B cell (primary cell): ENCODE measurements around the gene LRRC55. TPM values are rescaled to one million over a fixed set of nuclear protein-coding genes. Genes with fewer than 3 reads are reported as not detected.

ENCODE experiments used
- ATAC-seq: fragments of 200-7000 bp; cut with Tn5 transposase; one replicate; pipeline ENCODE4 v1.10.0; 2021; ENCODE audit warnings: low read depth, mild to moderate bottlenecking, moderate number of reproducible peaks, moderate library complexity
- CTCF ChIA-PET: fragments of 350-600 bp; sonication (Branson Sonifier 250); formaldehyde crosslinking; loops from one replicate; lab custom pipeline; 2021; ENCODE audit warnings: antibody characterized with exemption, inconsistent platforms; lab: Charles Lee
- POLR2A ChIA-PET: fragments of 350-600 bp; sonication (Branson Sonifier 250); formaldehyde crosslinking; loops from one replicate; lab custom pipeline; 2021; ENCODE audit warnings: antibody characterized with exemption; lab: Charles Lee
- DNase-seq: peaks from one replicate; pipeline ENCODE4 v3.0.0; 2013
- H2AFZ ChIP-seq: 2 replicates; pipeline ENCODE4 v1.6.1; 2012; ENCODE audit warnings: mild to moderate bottlenecking, low read depth, low read length; ENCODE audit not compliant: insufficient read depth, poor library complexity, severe bottlenecking
- H3K27ac ChIP-seq, 2 donors: 1 replicate in 1 of 2; 2 replicates in 1 of 2; pipeline ENCODE4 v1.5.1; 2012 to 2013; ENCODE audit warnings: low read length in 2 of 2, mild to moderate bottlenecking in 2 of 2, moderate library complexity in 1 of 2
- H3K27me3 ChIP-seq, 4 experiments: fragments of 200-600 bp in 1 of 4; sonication (generic) in 1 of 4; replicated peaks in 1 of 4; 1 replicate in 2 of 4; 2 replicates in 2 of 4; pipeline versions ENCODE4 v1.6.1 to v1.7.0; 2013 to 2016; ENCODE audit warnings: low read length in 3 of 4, mild to moderate bottlenecking in 2 of 4, mixed read lengths in 1 of 4, moderate library complexity in 1 of 4; ENCODE audit not compliant: insufficient read depth in 4 of 4, control insufficient read depth in 3 of 4; ENCODE audit errors: control extremely low read depth in 1 of 4
- H3K36me3 ChIP-seq, 2 experiments: replicated peaks in 1 of 2; 1 replicate in 1 of 2; 2 replicates in 1 of 2; pipeline versions ENCODE4 v1.6.1 to v1.7.1; 2013; ENCODE audit warnings: low read length in 1 of 2; ENCODE audit not compliant: insufficient read depth in 2 of 2, control insufficient read depth in 1 of 2; ENCODE audit errors: control extremely low read depth in 1 of 2, extremely low read depth in 1 of 2
- H3K4me1 ChIP-seq, 2 donors: fragments of 200-600 bp in 1 of 2; sonication (generic) in 1 of 2; 1 replicate in 1 of 2; 2 replicates in 1 of 2; pipeline versions ENCODE4 v1.5.1 to v1.6.1; 2013 to 2017; ENCODE audit warnings: low read length in 2 of 2; ENCODE audit not compliant: control insufficient read depth in 2 of 2, insufficient read depth in 2 of 2
- H3K4me2 ChIP-seq: replicated peaks from 2 replicates; pipeline ENCODE3; 2012; ENCODE audit warnings: mild to moderate bottlenecking, low read depth, low read length; ENCODE audit not compliant: poor library complexity, severe bottlenecking
- H3K4me3 ChIP-seq, 5 experiments: fragments of 200-600 bp in 1 of 5; sonication (generic) in 1 of 5; 1 replicate in 3 of 5; 2 replicates in 2 of 5; pipeline versions ENCODE4 v1.5.1 to v1.7.0; 2011 to 2016; ENCODE audit warnings: low read length in 4 of 5, mild to moderate bottlenecking in 4 of 5, low read depth in 2 of 5, control low read depth in 1 of 5, moderate library complexity in 1 of 5; ENCODE audit not compliant: insufficient read depth in 1 of 5; ENCODE audit errors: control extremely low read depth in 1 of 5, extremely low read depth in 1 of 5
- H3K79me2 ChIP-seq: fragments of 200-600 bp; sonication (generic); one replicate; pipeline ENCODE4 v1.6.0; 2016; ENCODE audit warnings: low read length; ENCODE audit not compliant: control insufficient read depth, insufficient read depth
- H3K9ac ChIP-seq: fragments of 200-600 bp; sonication (generic); 2 replicates; pipeline ENCODE4 v1.6.1; 2017; ENCODE audit warnings: mild to moderate bottlenecking, low read length, moderate library complexity
- H3K9me3 ChIP-seq, 3 donors: one replicate each; pipeline versions ENCODE4 v1.6.1 to v1.7.1; 2013; ENCODE audit warnings: low read length in 2 of 3; ENCODE audit not compliant: control insufficient read depth in 2 of 3, insufficient read depth in 1 of 3; ENCODE audit errors: control extremely low read depth in 1 of 3
- H4K20me1 ChIP-seq: 2 replicates; pipeline ENCODE4 v1.6.0; 2012; ENCODE audit warnings: mild to moderate bottlenecking, low read length; ENCODE audit not compliant: insufficient read depth, control insufficient read depth, poor library complexity, severe bottlenecking
- H3K27ac Mint-ChIP-seq: one replicate; pipeline ENCODE4 v1.8.0; 2021; ENCODE audit warnings: mixed read lengths
- H3K27me3 Mint-ChIP-seq: one replicate; pipeline ENCODE4 v1.8.0; 2021; ENCODE audit warnings: mixed read lengths
- H3K4me1 Mint-ChIP-seq: one replicate; pipeline ENCODE4 v1.8.0; 2021; ENCODE audit warnings: mixed read lengths
- H3K4me3 Mint-ChIP-seq: one replicate; pipeline ENCODE4 v1.8.0; 2021; ENCODE audit warnings: mixed read lengths
- H3K9me3 Mint-ChIP-seq: one replicate; pipeline ENCODE4 v1.8.0; 2022; ENCODE audit warnings: mixed read lengths; ENCODE audit not compliant: insufficient read depth
- EZH2 ChIP-seq: IDR thresholded peaks from 2 replicates; pipeline ENCODE4 v1.6.1; 2012; ENCODE audit warnings: borderline replicate concordance, low read depth, mild to moderate bottlenecking, moderate library complexity, low read length; ENCODE audit not compliant: insufficient read depth, poor library complexity, severe bottlenecking
- WGBS: methylation state at CpG from one replicate; pipeline ENCODE4 v1.1.5; 2013; ENCODE audit warnings: missing lambda C conversion rate; ENCODE audit not compliant: insufficient coverage; 5-methylcytosine and 5-hydroxymethylcytosine counted together
- intact Hi-C: fragments of 100-400 bp; cut with micrococcal nuclease; formaldehyde crosslinking; loops from one replicate; pipeline ENCODE4 v1.10.0; 2022
- polyA plus RNA-seq: library from polyadenylated mRNA; depleted of rRNA; stranded (reverse); fragments of >200 nt; gene quantifications from 2 replicates; pipeline ENCODE4 v1.2.3, GENCODE V29; 2012
- total RNA-seq, 2 donors: library from RNA; stranded (reverse); fragments of 120-200 nt in 1 of 2; gene quantifications; 1 replicate in 1 of 2; 2 replicates in 1 of 2; pipeline versions ENCODE4 v1.2.3 to v1.2.4, GENCODE V29; 2013 to 2022
- TF ChIP-seq, protein P1 (sequence below): fragments of 200-600 bp; IDR thresholded peaks from one replicate; pipeline ENCODE4 v1.8.0; 2022; ENCODE audit warnings: antibody characterized with exemption, mild to moderate bottlenecking

Gene LRRC55
- total and polyA plus RNA-seq, 2 donors (not counting 1 experiment from before 2014, with no cell fraction given), result not detected

DNA sequence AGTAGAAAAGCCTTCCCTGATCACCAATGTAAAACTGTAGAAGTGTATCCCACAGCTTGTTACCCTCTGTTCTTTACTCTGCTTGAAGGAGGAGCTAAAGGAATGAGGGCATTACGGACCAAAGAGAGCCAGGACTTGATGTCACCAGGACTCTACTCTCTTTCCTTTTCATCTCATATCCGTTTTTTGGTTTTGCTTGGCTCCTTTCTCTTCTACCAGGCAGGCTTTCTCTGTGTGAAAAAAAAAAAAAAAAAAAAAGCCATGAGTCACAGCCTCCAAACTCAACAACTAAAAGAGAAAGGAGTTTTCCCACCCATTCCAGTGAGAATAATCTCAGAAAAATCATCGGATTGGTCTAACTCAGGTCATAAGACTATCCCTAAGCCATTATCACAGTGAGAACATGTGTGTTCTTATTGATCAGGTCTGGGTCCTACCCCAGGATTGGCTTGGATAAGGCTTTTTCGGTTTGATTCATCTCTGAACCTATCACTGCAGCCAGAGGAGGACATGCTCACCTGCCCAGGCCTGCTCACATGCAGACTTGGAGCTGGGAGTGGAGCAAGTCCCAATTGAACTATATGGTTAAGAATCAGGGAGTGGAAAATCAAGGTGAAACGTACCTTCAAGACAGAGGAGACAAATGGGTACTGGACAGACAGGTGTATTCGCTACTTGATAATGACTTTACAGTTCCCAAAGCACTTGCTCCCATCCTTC lies 19.4 kb upstream of the LRRC55 start:
- no peak overlapping the region for H3K27ac Mint-ChIP-seq
- Histone ChIP-seq H3K9ac (no peak overlapping the region), H4K20me1 (no peaks in the 10 kb centered on the region), H3K36me3 (no peaks in the 10 kb centered on the region), H3K27me3 (peaks cover 0 to 12% (median 2%) of the 10 kb centered on the region in 4 experiments), H3K4me2 (no peak overlapping the region), H3K4me3 (no peak overlapping the region), H3K79me2 (no peaks in the 10 kb centered on the region), H3K27ac (no peak overlapping the region), H3K4me1 (no peaks in the 10 kb centered on the region), H3K9me3 (peaks cover 0 to 4% (median 0%) of the 10 kb centered on the region in 3 donors), H2AFZ (no peak overlapping the region)
- DNase-seq (no peak), ATAC-seq (no peak)
- CTCF ChIA-PET, result no interaction called here
- intact Hi-C loops, result no loop called here
- H3K4me1 Mint-ChIP-seq, result no peaks in the 10 kb centered on the region
- peaks cover 37% of the 10 kb centered on the region for H3K27me3 Mint-ChIP-seq
- TF ChIP-seq, protein P1, sequence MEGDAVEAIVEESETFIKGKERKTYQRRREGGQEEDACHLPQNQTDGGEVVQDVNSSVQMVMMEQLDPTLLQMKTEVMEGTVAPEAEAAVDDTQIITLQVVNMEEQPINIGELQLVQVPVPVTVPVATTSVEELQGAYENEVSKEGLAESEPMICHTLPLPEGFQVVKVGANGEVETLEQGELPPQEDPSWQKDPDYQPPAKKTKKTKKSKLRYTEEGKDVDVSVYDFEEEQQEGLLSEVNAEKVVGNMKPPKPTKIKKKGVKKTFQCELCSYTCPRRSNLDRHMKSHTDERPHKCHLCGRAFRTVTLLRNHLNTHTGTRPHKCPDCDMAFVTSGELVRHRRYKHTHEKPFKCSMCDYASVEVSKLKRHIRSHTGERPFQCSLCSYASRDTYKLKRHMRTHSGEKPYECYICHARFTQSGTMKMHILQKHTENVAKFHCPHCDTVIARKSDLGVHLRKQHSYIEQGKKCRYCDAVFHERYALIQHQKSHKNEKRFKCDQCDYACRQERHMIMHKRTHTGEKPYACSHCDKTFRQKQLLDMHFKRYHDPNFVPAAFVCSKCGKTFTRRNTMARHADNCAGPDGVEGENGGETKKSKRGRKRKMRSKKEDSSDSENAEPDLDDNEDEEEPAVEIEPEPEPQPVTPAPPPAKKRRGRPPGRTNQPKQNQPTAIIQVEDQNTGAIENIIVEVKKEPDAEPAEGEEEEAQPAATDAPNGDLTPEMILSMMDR, result no peak
- TF ChIP-seq EZH2, result no peak
- WGBS, result 78% methylated on average over 4 of the region's 6 CpGs
- no peaks in the 10 kb centered on the region for H3K9me3 Mint-ChIP-seq
- POLR2A ChIA-PET, result no interaction called here
- no peak overlapping the region for H3K4me3 Mint-ChIP-seq

DNA sequence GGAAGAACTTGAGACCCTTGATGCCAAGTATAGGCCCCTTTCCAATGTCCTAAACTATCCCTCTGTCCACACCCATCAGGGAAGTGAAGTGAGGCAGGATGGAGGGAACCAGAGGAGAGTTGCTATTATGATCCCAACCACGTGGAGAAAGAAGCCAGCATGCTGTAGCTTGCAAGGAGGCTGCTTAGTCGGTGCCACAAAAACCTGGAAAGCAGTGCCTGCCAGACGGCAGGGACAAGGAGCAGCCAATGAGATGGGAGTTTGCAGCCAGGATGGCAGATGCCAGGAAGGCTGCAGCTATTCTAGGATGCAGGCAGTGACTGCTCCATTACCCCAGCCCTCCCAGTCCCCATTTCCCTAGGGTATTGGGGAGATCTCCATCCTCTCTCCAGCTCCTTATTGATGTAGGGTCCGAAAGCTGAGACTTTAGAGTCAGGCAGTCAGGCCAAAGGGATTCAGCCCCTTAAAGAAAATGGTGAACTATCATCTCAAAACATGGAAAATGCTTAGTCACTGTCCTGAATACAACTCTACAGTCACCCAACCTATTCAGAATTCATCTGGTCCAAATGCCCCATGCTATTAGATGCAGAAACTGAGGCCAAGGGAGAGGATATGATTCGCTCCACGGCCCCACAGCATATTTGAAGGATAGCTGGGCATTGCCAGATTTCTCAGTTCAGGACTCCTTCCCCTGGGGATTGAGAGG lies 18.4 kb upstream of the LRRC55 start:
- H3K4me1 Mint-ChIP-seq, result no peaks in the 10 kb centered on the region
- Histone ChIP-seq H3K36me3 (no peaks in the 10 kb centered on the region), H3K4me2 (no peak overlapping the region), H3K27me3 (peaks cover 0 to 12% (median 2%) of the 10 kb centered on the region in 4 experiments), H2AFZ (no peak overlapping the region), H4K20me1 (no peaks in the 10 kb centered on the region), H3K4me1 (no peaks in the 10 kb centered on the region), H3K9me3 (peaks cover 0 to 4% (median 0%) of the 10 kb centered on the region in 3 donors), H3K4me3 (no peak overlapping the region), H3K9ac (no peak overlapping the region), H3K79me2 (no peaks in the 10 kb centered on the region), H3K27ac (no peak overlapping the region)
- WGBS, result 73% methylated on average over 6 of the region's 6 CpGs
- H3K9me3 Mint-ChIP-seq, result no peaks in the 10 kb centered on the region
- ChIA-PET CTCF (interaction anchor here (0.5 kb wide), 1 partner anchor 14 kb away, joined by 3 read pairs; no protein-coding TSS in a partner anchor), POLR2A (no interaction called here)
- H3K27ac Mint-ChIP-seq, result no peak overlapping the region
- intact Hi-C loops, result no loop called here
- H3K4me3 Mint-ChIP-seq, result no peak overlapping the region
- TF ChIP-seq, protein P1, result no peak
- no peak for TF ChIP-seq EZH2
- ATAC-seq (no peak), DNase-seq (no peak)
- peaks cover 30% of the 10 kb centered on the region for H3K27me3 Mint-ChIP-seq
